Cerebellar nuclear complex (tissue), 1 donor: ENCODE data around the gene RFTN1.
A peak's percentile ranks its signal among the peaks of the same experiment; 100 is the strongest.

Experiments
- DNase-seq, 2 experiments: peaks; one replicate each; lab custom pipeline; 2025; lab: John Stamatoyannopoulos, UW

RFTN1 gene

DNA sequence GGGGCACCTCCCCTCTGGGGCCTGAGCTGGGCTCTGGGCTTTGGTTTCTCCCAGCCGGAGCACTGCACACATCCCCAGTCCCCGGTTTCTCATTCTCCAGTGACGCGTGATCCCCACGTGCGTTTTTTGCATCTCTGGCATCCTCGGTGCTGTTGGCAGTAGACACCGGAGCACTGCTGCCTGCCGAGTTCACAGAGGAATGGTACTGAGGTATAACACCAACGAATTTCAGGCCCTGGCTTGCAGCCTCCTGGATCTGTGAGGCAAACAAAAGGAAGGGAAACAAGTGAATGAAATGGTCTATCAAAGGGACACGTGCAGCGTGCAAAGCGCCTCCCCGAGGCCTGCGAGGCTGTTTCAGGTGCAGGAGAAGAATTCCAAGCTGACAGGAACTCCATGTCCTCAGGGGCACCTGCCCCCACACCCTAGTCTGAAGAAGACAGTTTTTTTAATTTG is 135.6 kb downstream of the RFTN1 start:
- DNase-seq = peak; percentile 9 to 67

DNA sequence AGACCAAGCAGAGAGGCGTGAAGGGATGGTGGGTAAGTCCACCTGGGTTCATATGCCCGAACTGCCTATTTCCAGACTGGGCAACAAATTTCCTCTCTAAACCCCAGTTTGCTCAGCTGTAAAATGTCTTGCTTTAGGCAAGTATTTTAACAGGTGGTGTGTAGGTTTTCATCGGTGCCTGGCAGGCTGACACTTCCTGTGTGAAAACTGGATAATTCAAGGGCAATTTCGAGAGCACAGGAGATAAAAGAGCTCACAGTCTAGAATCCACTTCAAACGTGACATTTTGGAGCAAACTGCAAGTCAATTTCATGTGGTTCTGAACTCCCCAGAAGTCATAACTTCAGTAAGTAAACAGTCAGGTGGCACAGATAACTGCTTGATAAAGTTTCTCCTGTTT is 136.3 kb downstream of the RFTN1 start:
- DNase-seq = no peak

DNA sequence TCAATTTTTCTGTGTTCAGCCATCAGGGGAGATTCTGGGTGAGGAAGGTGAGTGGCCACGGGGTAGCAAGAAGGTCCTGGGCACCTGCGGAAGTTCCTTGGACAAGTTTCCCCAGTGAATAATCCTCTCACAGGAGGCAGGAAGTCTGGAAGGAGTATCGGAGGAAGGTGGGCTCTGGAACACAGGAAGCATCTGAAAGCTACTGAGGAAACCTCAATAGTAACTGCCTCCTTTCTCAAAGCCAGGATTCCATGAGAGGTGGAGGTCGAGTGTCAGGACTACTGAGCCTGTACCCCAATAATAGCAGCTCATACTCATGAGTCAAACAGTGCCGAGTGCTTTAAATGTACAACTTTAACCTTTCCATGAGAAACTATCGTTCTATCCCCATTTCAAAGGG is 137.6 kb downstream of the RFTN1 start:
- DNase-seq = no peak

DNA sequence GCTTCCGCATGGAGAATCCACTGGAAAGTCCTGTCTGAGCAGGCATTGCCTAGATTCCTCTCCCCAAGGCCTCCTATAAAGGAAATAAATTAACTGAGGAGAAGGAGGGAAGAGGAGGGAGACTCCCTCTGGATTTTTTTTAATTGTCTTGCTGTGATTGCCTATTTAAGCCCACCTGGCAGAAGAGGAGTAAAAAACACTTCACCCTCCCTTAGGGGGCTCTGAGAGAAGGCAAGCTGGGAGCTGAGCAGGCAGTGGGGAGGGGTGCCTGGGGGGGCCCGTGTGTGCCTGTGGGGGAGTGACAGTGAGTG is 138.6 kb downstream of the RFTN1 start:
- no peak for DNase-seq

DNA sequence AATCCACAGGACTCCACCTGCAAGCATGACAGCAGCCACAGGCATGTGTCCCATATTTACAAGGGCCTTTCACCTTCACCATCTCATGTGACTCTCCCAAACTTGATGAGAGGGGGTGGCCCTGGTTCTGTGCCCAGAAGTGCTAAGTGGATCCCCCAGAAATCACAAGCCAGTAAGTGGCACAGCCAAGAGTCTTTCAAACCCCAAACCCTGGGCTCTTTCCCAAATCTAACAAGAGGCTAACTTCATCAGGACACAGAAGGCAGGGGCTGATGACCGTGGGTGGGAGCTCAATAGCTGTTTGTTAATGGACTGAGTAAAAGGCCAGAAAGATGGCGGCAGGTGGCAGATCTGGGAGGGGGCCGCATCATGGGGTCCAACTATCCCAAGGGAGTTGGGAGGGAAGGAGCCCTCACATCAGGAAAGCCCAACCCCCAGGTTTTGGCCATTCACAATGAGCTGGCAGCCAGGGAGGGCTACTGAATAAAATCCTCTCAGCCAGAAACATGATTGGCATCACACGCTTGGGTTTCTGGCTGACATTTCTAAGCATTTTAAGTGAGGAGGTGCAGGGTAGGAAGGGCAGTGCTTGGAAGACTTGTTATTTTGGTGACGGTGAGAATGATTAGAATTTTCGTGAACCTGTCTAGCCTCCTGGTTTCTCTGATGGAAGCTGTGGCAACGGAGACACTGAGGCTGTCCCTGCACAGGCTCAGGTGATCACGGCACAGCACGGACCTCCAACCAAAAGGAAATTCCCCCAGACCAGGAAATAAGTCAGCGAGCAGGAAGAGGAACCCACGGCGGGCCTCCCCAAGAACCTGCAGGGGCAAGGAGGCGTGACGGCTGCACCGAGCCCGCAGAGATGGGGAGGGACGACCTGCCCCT is 139.2 kb downstream of the RFTN1 start:
- DNase-seq = no peak

DNA sequence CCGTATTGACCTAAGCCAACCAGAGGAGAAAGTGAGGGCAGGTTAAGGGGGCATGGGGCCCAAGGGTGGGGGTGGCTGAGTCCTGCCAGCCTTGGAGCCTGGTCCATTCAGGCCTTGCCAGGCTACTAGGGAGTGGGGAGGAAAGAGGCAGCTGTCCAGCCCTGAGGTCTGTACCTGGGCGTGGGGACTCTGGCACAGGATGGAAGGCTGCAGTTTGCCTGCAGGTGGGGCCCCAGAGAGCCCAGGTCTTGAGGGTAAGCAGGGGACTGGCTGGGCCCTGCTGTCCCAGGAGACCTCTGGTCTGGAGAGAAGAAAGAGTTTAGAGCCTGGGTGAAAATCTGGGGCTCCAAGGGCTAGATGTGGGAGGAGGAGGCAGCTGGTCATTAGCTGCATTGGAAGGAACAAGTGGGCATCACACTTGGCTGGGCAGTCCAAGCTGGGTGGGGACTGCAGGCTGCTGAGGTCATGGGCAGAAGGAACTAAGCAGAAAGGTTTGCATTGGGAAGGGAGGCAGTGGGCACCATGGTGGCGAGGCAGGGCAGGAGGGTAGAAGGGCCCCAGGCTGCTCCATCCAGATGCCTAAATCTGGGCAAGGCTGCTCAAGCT is 140.1 kb downstream of the RFTN1 start:
- no peak for DNase-seq

DNA sequence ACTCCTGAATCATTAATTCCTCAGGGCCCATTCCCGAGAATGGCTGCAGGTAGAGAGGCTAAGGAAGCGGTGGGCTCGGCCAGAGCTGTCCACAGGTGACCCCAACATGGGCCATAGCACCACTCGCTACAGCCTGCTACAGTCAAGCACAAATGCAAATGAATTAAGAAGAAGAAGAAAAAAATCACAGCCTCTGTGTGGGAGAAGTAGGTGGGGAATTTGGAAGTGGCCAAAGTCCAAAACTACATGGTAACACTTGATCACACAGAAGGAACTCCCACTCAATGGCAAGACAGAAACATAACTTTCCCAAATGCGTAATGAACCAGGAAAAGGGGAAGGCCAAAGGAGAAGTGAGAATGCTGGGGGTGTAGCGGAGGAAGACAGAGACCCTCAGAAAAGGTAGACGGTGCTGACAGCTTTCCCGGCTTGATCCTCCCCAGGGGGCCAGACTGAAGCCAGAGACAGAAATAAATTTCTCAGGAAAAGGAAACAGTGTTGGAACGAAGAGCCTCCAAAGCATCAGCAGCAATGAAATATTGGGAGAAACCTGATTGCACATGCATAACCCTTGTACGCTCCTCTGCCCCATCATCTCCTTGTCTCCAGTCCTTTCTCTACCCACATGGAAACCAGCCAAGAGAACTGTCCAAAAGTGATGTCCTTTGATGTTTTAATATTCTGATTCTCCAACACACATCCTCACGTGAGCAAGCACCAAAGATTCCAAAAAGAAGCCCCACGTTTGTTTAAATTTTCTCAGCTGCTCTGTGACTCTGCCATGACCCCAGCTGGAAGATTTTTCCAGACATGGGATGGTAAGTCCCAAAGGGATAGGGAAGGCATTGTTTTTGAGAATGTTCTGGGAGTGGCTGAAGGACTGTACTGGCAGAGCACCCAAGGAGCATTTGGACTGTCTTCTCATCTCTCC is 140.9 kb downstream of the RFTN1 start:
- DNase-seq = no peak

DNA sequence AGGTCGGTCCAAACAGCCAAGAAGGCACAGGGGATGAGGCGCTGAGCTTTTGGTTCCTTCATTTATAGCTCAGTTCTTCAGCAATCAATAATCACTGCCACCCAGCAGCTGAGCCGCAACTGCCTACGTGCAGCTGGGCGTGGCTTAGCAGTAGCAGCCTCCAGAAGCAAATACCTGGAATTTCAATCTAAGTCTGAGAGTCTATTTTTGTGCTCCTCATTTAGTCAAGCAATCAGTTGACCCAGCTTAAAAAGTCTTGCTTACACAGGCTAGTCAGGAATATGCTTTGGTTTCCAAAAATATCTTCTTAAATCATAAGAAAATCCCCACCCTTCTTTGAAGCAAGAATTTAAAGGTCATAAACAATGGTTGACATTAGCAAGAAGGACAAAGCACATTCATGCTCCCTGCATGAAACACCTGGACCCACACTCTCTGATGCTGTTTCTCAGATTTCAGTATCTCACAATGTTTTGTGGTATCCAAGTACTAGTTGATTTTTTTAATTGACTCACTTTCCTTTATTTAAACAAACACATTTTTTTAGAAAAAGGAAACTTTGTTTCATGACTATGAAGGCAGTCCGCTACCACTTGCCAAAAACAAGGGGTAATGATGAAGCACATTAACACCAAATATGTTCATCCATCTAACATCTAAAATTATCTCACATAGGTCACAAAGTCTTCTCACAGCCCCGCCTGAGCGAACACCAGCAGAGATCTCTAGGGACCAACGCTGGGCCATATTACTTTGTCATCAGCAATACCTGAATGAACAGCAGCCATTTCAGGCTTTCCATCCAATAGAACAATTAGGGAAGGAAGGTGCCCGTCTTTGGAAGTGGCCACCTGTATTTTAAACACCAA is 142.4 kb downstream of the RFTN1 start:
- DNase-seq = no peak

DNA sequence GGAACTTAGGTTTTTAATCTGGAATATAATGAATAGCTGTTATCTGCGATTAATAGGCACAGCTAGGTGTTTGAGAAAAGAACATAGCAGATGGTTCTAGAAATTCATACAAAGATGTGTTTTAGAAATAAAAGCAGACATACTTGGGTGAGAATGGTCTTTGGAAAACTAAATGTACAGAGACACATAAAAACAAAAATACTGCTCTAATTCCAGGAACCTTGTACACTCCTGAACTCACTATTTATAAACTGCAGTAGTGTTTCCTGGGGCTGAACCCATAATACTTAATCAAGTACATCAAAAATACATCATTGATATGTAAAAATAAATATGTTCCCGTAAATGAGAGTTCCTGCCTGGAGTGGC is 143.0 kb downstream of the RFTN1 start:
- no peak for DNase-seq

DNA sequence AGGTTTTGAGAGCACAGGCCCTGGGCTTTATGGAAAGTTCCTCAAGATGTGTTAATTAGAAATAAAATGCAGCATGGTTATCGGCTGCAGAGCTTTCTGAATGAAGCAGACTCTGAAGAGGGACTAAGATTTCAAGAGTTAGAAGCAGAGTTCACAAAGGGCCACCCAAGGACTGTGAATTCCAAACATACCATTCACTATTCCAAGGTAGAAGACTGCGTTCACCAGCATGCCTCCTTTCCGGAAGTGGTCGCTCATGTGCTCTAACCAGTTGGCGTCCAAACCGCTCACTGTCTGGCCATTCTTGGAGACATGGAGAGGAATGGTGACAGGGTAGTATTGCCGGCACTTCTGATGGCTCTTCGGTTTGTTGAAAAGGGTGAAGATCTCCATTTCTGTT is 143.6 kb downstream of the RFTN1 start:
- no peak for DNase-seq

DNA sequence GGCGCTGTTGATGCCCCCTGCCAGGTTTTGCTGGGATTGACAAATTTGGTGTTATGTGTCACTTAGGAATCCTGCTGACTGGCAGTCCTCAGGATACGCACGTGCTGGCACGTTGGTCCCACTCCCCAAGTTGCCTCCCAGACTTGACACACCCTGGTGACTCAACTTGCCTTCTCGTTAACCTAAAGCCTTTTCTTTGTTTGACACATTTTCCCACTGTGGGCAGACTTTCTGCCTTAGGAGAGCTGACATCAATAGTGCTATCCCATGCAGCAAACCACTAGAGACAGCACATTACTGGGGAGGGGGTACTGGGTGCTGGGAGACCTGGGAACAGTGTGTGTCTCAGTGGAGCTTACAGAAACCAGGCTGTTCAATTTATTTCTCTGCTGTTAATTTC is 144.2 kb downstream of the RFTN1 start:
- no peak for DNase-seq

DNA sequence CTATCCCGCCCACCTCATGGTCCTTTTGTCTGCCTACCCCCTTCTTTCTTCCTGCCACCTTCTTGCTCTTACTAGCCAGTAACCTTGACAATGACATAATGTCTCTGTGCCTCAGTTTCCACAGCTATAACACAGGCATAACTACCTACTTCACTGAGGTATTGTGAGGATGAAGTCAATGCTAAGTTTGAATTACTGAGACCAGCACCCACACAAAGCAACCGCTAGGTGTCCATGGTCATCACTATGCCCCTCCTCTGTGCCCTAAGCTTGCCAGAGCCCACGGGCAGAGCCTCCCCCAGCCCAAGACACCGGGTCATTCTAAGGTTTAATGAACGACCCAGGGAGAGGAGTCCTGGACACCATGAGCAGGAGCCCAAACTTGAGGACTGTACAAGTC is 146.9 kb downstream of the RFTN1 start:
- DNase-seq = no peak

DNA sequence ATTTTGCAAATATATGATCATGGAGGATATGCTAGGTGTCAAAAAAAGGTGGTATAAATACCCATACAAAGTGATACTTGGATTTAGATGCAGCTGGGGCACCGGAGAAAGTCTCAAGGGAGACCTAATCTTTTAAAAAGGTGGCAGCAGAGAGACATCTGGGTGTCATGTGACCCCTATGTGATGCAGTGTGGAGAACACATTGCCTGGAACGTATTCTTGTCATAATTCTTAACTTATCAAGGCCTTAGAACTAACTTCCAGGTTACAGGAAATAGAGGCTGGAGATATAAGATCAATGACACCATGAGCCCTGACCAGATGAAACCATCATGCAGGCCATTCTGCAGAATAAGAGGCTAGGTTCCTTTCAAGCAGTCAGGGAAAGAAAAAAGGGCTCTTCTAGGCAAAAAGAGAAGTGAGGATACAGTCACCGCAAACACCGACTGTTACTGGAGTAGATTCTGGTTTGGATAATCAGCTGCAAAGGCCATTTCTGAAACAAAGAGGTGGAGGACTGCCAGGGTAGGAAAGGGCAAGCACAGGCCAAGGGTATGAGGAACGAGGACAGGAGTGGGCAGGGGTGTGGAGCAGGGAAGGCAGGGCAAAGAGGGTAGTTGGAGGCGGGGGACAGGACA is 147.9 kb downstream of the RFTN1 start:
- DNase-seq = no peak

DNA sequence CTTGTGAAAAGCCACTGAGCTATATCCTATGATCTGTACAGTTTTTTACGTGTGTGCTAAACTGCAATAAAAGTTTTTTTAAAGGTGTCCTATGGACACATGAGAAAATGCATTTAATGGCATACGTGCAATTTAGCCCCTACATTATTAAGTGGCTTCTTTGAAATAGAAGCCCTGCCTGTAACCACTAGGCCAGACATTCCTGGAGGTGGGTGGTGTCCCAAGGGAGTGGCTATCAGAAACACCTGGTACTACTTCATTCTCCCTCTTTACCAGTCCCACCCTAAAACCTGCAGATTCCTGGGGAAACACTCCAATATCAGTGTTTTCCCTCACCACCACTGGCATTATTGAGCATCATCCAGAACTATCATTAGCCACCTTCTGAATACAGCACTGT is 148.5 kb downstream of the RFTN1 start:
- no peak for DNase-seq

DNA sequence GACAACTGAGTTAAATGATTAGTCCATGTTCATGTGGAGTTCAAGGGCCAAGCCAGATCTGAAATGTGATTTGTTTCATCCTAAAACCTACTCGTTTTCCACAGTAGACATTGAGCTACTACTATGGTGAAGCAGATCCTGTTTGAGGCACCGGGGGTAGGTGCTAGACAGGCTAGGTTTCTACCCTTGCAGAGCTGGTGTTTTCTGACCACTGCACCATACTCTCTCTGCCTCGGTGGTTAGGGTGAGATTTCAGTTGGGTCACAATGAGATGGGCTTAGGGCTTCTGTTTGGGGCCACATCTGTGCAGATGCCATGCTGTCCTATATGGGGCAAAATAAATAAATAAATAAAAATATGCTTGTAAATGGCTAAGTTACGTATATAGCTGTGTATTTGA is 149.2 kb downstream of the RFTN1 start:
- no peak for DNase-seq

DNA sequence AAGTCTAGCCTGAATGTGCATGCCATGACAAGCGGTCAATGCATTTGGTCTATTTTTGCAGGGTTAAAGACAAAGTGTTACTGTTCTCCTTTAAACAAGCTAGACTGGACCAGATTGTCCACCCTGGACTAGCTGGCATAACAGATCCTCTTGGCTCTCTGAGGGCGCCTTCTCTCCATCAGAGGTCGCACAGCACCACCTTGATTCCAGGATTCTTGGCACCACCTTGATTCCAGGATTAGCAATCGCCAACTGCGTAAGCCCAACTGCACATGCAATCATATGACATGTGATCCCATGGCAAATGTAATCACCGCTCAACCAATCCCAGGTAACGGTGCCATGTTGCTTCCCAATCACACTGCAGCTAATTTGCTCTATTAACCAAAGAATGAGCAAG is 149.9 kb downstream of the RFTN1 start:
- DNase-seq = no peak

DNA sequence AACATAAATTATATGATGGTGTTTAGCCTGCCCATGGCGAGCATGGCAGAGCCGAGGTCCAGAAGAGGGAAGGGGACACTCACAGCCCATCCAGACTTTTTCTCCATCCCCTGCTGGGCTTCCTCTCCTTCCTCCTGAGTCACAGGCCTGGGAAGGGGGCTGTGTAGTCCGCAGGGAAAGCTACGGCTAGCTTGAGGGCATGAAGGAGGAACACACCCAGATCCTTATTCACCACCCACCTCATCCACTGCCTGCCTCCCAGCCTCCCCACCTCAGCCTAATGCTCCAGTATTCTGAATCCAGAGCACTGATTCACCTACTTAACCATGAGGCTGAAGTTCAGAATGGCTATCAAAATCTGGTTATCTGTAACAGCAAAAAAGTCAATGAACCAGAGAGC is 150.7 kb downstream of the RFTN1 start:
- no peak for DNase-seq

DNA sequence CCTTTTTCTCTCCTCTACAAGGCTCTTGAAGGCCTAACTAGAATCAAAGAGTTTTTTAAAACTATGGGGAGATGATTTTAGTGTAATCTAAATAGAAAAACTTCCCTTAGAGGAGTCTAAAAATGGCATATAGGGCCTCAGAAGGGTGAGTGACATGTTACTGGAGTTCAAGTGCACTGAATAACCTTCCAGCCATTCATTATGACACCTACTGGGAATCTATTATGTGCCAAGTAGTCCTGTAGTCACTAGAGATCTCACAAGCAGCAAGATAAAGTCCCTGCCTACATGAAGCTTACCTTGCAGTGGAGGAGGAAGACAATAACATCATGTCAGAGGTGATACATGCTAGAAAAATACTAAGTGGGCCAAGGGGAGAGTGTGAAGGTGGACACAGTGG is 152.4 kb downstream of the RFTN1 start:
- no peak for DNase-seq

DNA sequence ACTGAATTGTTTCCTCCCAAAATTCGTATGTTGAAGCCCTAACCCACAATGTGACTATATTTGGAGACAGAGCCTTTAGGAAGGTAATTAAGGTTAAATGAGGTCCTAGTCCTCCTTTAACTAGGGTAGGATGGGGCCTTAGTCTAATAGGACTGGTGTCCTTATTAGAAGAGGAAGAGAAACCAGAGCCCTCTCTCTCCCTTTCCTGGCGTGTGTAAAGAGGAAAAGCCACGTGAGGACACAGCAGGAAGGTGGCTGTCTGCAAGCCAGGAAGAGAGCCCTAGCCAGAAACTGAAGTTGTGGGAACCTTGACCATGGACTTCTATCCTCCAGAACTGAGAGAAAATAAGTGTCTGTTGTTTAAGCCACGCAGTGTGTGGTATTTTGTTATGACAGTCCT is 154.2 kb downstream of the RFTN1 start:
- DNase-seq = no peak

DNA sequence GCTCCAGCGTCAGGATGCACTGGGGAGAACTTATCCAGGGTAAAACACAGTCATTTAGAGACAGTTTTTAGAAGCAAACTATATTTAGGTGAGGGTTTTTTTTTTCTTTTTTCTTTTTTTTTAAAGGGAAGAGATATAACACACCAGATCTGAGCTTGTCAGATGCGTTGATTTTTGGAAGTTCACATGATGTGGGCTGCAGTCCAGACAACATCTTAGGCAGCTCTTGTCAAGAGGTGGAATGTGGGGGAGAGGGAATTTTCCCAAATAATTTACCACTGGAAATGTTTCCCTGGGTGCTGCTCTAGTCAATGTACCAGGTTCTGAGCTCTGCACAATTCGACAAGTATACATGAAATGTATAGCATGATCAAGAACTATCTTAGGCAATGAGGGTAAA is 155.2 kb downstream of the RFTN1 start:
- no peak for DNase-seq
